Uterus (tissue), 2 donors: ENCODE data around the gene G6PC2.
"Not testable (repeated sequence)": the region's sequence is repeated elsewhere in the genome, so short reads cannot be mapped to it uniquely, and the experiment has no call there.

Source experiments
- POLR2A ChIP-seq, 2 donors: fragments of 450-650 bp; IDR thresholded peaks; one replicate each; pipeline ENCODE4 v1.6.1; 2016; ENCODE audit warnings: antibody characterized with exemption in 2 of 2, mild to moderate bottlenecking in 1 of 2, moderate library complexity in 1 of 2
- TF ChIP-seq, protein P1 (sequence below), 4 experiments: fragments of 200-600 bp in 2 of 4; fragments of 450-650 bp in 2 of 4; sonication (generic) in 2 of 4; IDR thresholded peaks; one replicate each; pipeline ENCODE4 v1.5.1; 2016 to 2019; ENCODE audit warnings: antibody characterized with exemption in 4 of 4, mild to moderate bottlenecking in 2 of 4, moderate library complexity in 1 of 4

DNA sequence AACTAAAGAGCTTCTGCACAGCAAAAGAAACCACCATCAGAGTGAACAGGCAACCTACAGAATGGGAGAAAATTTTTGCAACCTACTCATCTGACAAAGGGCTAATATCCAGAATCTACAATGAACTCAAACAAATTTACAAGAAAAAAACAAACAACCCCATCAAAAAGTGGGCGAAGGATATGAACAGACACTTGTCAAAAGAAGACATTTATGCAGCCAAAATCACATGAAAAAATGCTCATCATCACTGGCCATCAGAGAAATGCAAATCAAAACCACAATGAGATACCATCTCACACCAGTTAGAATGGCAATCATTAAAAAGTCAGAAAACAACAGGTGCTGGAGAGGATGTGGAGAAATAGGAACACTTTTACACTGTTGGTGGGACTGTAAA lies 30.7 kb upstream of the G6PC2 start:
- TF ChIP-seq, protein P1, sequence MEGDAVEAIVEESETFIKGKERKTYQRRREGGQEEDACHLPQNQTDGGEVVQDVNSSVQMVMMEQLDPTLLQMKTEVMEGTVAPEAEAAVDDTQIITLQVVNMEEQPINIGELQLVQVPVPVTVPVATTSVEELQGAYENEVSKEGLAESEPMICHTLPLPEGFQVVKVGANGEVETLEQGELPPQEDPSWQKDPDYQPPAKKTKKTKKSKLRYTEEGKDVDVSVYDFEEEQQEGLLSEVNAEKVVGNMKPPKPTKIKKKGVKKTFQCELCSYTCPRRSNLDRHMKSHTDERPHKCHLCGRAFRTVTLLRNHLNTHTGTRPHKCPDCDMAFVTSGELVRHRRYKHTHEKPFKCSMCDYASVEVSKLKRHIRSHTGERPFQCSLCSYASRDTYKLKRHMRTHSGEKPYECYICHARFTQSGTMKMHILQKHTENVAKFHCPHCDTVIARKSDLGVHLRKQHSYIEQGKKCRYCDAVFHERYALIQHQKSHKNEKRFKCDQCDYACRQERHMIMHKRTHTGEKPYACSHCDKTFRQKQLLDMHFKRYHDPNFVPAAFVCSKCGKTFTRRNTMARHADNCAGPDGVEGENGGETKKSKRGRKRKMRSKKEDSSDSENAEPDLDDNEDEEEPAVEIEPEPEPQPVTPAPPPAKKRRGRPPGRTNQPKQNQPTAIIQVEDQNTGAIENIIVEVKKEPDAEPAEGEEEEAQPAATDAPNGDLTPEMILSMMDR (IDR thresholded peaks at IDR 0.05): not testable (repeated sequence)
- not testable (repeated sequence) for TF ChIP-seq POLR2A (IDR thresholded peaks at IDR 0.05)
